ENCODE results near the gene EPN2.

DNA sequence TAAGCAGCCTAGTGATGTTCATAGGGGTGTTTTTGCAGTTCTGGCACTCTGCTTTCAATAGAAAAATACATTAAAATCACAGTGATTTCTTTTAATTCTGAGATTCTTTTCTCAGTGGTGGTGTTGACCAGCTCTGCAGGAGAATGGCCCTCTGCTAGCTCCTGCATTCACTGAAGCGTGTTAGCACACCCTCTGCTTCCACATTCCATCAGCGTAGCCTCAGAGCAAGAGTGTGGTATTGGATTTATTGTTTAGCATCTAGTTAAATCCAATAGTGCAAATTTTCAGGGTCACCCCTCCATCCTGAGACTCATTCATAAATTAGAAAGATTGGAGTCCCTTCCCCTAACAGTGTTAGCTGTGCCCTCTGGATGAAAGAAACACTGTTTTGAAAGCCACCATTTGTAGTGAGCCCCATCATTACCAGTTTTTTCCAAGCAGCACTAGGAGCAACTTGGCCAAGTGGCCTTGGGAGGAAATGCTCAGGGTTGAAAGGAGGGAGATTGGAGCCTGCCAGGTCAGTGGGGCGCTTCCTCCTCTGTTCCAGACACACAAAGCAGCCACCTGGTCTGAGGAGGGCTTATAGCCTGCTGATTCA is 79.7 kb downstream of the EPN2 start:
- TF ChIP-seq POLR2A (IDR thresholded peaks at IDR 0.05), result no peak
- TF ChIP-seq, protein P1, sequence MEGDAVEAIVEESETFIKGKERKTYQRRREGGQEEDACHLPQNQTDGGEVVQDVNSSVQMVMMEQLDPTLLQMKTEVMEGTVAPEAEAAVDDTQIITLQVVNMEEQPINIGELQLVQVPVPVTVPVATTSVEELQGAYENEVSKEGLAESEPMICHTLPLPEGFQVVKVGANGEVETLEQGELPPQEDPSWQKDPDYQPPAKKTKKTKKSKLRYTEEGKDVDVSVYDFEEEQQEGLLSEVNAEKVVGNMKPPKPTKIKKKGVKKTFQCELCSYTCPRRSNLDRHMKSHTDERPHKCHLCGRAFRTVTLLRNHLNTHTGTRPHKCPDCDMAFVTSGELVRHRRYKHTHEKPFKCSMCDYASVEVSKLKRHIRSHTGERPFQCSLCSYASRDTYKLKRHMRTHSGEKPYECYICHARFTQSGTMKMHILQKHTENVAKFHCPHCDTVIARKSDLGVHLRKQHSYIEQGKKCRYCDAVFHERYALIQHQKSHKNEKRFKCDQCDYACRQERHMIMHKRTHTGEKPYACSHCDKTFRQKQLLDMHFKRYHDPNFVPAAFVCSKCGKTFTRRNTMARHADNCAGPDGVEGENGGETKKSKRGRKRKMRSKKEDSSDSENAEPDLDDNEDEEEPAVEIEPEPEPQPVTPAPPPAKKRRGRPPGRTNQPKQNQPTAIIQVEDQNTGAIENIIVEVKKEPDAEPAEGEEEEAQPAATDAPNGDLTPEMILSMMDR (IDR thresholded peaks at IDR 0.05), result no peak

Data from adrenal gland (tissue), 5 donors.